HEK293T (cell line): Measurements from ENCODE around the gene DNAJC16.
"Not testable (repeated sequence)": the region's sequence is repeated elsewhere in the genome, so short reads cannot be mapped to it uniquely, and the experiment has no call there.

ENCODE experiments used
- CTCF ChIA-PET: fragments of 350-600 bp; formaldehyde crosslinking; extraction: SDS; loops from one replicate; lab custom pipeline; 2021; ENCODE audit warnings: antibody characterized with exemption, inconsistent platforms; lab: Yijun Ruan, JAX
- POLR2A ChIA-PET: fragments of 350-600 bp; formaldehyde crosslinking; extraction: SDS; loops from one replicate; lab custom pipeline; 2020; ENCODE audit warnings: antibody characterized with exemption, inconsistent platforms; lab: Yijun Ruan, JAX
- DNase-seq: peaks from one replicate; pipeline ENCODE4 v3.0.0; 2012; ENCODE audit warnings: mixed read lengths; ENCODE audit errors: extremely low spot score
- ARNT ChIP-seq: fragments of 450-650 bp; IDR thresholded peaks from 2 replicates; pipeline ENCODE4 v1.6.1; 2017; ENCODE audit warnings: mild to moderate bottlenecking
- BHLHE40 ChIP-seq: fragments of 450-650 bp; IDR thresholded peaks from 2 replicates; pipeline ENCODE4 v1.6.1; 2016; ENCODE audit warnings: mild to moderate bottlenecking, moderate library complexity, borderline replicate concordance
- CTBP1 ChIP-seq: fragments of 450-650 bp; IDR thresholded peaks from 2 replicates; pipeline ENCODE4 v1.6.1; 2016; ENCODE audit warnings: borderline replicate concordance
- ELF4 ChIP-seq: fragments of 450-650 bp; IDR thresholded peaks from 2 replicates; pipeline ENCODE4 v1.6.1; 2017; ENCODE audit warnings: antibody characterized with exemption
- FOXA1 ChIP-seq: fragments of 450-650 bp; IDR thresholded peaks from 2 replicates; pipeline ENCODE4 v1.6.1; 2016; ENCODE audit warnings: mild to moderate bottlenecking
- FOXK2 ChIP-seq: fragments of 450-650 bp; IDR thresholded peaks from 2 replicates; pipeline ENCODE4 v1.6.1; 2016; ENCODE audit warnings: mild to moderate bottlenecking
- FOXM1 ChIP-seq: fragments of 450-650 bp; IDR thresholded peaks from 2 replicates; pipeline ENCODE4 v1.6.1; 2017; ENCODE audit warnings: mild to moderate bottlenecking, borderline replicate concordance
- HDGF ChIP-seq: fragments of 450-650 bp; IDR thresholded peaks from 2 replicates; pipeline ENCODE4 v1.6.1; 2017; ENCODE audit warnings: antibody characterized with exemption, borderline replicate concordance
- L3MBTL2 ChIP-seq: fragments of 450-650 bp; conservative IDR thresholded peaks from 2 replicates; pipeline ENCODE4 v1.6.1; 2016; ENCODE audit warnings: mild to moderate bottlenecking
- LEF1 ChIP-seq: fragments of 450-650 bp; IDR thresholded peaks from 2 replicates; pipeline ENCODE4 v1.6.1; 2017; ENCODE audit warnings: mild to moderate bottlenecking, borderline replicate concordance
- NFRKB ChIP-seq: fragments of 450-650 bp; IDR thresholded peaks from 2 replicates; pipeline ENCODE4 v1.6.1; 2016; ENCODE audit warnings: mild to moderate bottlenecking, moderate library complexity
- PKNOX1 ChIP-seq: fragments of 450-650 bp; IDR thresholded peaks from 2 replicates; pipeline ENCODE4 v1.6.1; 2016
- SP1 ChIP-seq: fragments of 450-650 bp; IDR thresholded peaks from 2 replicates; pipeline ENCODE4 v1.6.1; 2017
- SUZ12 ChIP-seq: fragments of 450-650 bp; IDR thresholded peaks from 2 replicates; pipeline ENCODE4 v1.6.1; 2016; ENCODE audit warnings: mild to moderate bottlenecking
- TARDBP ChIP-seq: fragments of 450-650 bp; IDR thresholded peaks from 2 replicates; pipeline ENCODE4 v1.6.1; 2016
- ZNF384 ChIP-seq: fragments of 450-650 bp; IDR thresholded peaks from 2 replicates; pipeline ENCODE4 v1.6.1; 2016

DNAJC16 gene

GRCh38 chr1:15519625-15520024 lies 7.0 kb upstream of the DNAJC16 start:
- no peak for DNase-seq
- ChIA-PET POLR2A (no interaction called here), CTCF (no interaction called here)
- TF ChIP-seq ZNF384 (no peak), ARNT (no peak), SP1 (no peak), SUZ12 (no peak), FOXA1 (no peak), BHLHE40 (no peak), NFRKB (no peak), FOXM1 (no peak), L3MBTL2 (no peak), TARDBP (no peak), LEF1 (no peak), ELF4 (no peak), CTBP1 (no peak), HDGF (no peak), FOXK2 (no peak), PKNOX1 (no peak)

- POLR2A ChIA-PET, CTCF ChIA-PET, DNase-seq: not testable (repeated sequence)
These were observed 5.3 kb upstream of the DNAJC16 start for GRCh38 chr1:15521206-15521906.

GRCh38 chr1:15522551-15522950 lies 4.1 kb upstream of the DNAJC16 start:
- DNase-seq = no peak
- POLR2A ChIA-PET = no interaction called here
- TF ChIP-seq ARNT (no peak), SUZ12 (no peak), L3MBTL2 (no peak), FOXA1 (no peak), NFRKB (no peak), ZNF384 (no peak), FOXM1 (no peak), CTBP1 (no peak), ELF4 (no peak)
- CTCF ChIA-PET = no interaction called here

- TF ChIP-seq ARNT (no peak), L3MBTL2 (no peak), BHLHE40 (no peak), HDGF (no peak), PKNOX1 (no peak), CTBP1 (no peak), SUZ12 (no peak), ZNF384 (no peak), FOXK2 (no peak), SP1 (no peak), TARDBP (no peak), NFRKB (no peak), LEF1 (no peak)
- POLR2A ChIA-PET = no interaction called here
- CTCF ChIA-PET = no interaction called here
- DNase-seq = no peak
These were observed 3.3 kb upstream of the DNAJC16 start for GRCh38 chr1:15523104-15524020.

GRCh38 chr1:15524021-15524282 lies 2.7 kb upstream of the DNAJC16 start, which contains the start of gene CASP9:
Gene CASP9, minus strand, starts transcription at chr1:15524215. Its CDS starts 15 bp downstream, at chr1:15524200.
- TF ChIP-seq ZNF384 (no peak), L3MBTL2 (no peak), ELF4 (no peak), FOXM1 (no peak), CTBP1 (no peak), SUZ12 (no peak), FOXA1 (no peak), TARDBP (no peak), FOXK2 (no peak), BHLHE40 (no peak), PKNOX1 (no peak), SP1 (no peak), LEF1 (no peak), HDGF (no peak), ARNT (no peak), NFRKB (no peak)
- CTCF ChIA-PET = no interaction called here
- DNase-seq = no peak
- POLR2A ChIA-PET = no interaction called here
